Activated CD4-positive, alpha-beta T cell treated with anti-CD3 and anti-CD28 coated beads for 4 hours (primary cell): ENCODE data around the gene SAXO1.

Experiments used
- DNase-seq, 2 donors: peaks; one replicate each; pipeline ENCODE4 v3.0.0-alpha.2; 2020

Gene SAXO1

GRCh38 chr9:18907927-18908625, 124.9 kb downstream of the SAXO1 start:
- DNase-seq = no peak

- DNase-seq = no peak
These were observed 126.2 kb downstream of the SAXO1 start for GRCh38 chr9:18906656-18907395.

DNA sequence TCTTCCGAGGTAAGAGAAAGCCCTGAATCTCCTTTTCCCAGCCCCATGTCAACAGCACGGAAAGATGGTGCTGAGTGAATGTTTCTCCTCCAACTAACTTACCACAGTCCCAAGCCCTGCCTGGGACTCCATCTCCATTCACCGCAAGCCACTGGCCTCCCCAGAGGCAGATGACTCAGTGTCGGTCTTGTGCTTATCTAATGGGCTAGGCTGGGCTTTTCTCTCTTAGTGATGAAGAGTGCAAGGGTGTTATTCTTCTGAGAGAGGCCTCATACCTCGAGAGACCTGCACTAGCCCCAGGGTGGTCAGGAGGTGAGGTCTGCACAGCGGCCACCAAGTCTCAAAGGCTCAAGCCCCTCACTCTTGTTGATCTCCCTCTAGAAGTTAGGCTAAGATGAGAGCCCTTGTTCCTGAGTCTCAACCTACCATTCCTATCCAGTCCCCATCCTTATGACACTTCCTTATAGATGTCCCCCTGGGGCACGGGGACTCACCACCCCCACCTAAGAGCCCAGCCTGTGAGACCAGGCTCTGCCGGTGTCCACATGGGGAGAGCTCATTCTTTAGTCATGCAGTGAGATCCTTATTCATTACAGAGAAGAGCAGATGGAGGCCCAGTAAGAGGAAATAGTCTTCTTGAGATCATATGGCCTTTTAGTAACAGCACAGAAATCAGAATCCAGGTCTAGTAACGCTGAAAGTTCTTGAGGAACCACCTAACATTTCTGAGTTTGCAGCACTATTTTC, 127.0 kb downstream of the SAXO1 start:
- no peak for DNase-seq

- no peak for DNase-seq
These were observed 127.8 kb downstream of the SAXO1 start for GRCh38 chr9:18905028-18905882.

DNA sequence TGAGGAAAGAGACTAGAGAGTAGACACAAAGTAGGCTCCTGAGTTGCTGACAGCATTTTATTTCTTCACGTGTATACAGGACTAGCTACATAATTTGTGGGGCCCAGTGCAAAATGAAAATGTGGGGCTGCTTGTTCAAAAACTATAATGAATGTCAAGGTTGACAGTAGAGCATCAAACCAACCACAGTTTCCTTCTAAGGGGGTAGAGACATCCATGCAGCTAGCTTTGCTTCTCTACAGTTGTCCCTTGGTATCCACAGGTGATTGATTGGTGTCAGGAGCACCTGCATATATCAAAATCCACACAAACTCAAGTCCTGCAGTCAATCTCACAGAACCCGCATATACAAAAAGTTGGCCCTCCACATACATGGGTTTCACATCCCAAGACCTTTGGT, 129.6 kb downstream of the SAXO1 start:
- no peak for DNase-seq

- DNase-seq = no peak
These were observed 136.4 kb downstream of the SAXO1 start for GRCh38 chr9:18896531-18897179.

GRCh38 chr9:18896004-18896403, 137.0 kb downstream of the SAXO1 start:
- DNase-seq = no peak

DNA sequence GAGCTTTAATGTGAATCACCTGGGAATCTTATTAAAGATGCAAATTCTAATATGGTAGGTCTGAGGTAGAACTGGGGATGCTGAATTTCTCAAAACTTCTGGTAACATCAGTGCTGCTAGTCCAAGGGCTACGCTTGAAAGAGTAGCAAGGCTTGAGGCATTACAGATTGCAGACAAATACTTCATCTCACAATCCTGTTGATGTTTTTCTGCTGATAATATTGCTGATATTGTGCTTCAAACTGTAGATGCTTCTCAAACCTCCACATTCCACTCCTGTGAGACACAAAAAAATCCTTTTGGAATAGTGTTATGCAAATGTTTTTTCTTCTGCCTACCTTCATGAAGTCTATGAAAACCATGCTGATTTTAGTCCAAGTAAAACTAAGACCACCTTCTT, 139.5 kb downstream of the SAXO1 start:
- DNase-seq = no peak

- no peak for DNase-seq
These were observed 140.0 kb downstream of the SAXO1 start for GRCh38 chr9:18893046-18893445.

- no peak for DNase-seq
These were observed 140.9 kb downstream of the SAXO1 start for GRCh38 chr9:18891946-18892670.

- no peak for DNase-seq
These were observed 142.6 kb downstream of the SAXO1 start for GRCh38 chr9:18890372-18890771.

GRCh38 chr9:18889550-18889949, 143.5 kb downstream of the SAXO1 start:
- no peak for DNase-seq

DNA sequence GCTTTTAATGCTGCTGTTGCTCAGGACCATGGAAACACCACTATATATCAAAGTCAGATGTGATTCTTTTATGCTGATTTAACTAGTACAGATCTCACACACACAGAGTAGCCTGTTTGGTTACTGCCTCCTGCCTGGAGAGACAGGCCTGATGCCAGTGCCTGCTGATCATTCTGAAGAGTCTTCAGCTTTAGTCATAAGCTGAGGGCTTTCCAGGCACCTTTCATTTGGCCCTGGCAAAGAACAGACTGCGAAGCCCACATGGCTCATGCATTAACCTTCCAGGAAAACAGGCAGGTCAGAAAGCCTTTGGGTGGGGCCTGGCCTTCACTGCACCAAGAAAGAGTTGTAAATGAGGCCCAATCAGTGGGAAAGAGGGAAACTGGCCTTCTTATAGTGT, 144.7 kb downstream of the SAXO1 start:
- DNase-seq = no peak

DNA sequence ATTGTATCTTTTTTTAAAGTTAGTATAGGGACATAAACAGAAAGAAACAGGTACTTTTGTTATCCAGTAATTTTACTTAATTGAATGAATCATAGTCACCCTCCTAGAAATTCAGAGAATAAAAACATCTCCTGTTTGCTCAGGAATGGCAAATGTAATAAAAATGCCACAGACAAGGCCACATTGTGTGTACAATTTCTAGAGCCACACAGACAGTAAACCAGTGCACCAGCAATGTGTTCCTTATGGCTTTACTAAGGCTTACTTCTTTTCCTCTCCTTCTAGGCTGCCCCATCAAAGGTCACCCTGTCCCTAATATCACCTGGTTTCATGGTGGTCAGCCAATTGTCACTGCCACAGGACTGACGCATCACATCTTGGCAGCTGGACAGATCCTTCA, 145.5 kb downstream of the SAXO1 start:
- DNase-seq = no peak

DNA sequence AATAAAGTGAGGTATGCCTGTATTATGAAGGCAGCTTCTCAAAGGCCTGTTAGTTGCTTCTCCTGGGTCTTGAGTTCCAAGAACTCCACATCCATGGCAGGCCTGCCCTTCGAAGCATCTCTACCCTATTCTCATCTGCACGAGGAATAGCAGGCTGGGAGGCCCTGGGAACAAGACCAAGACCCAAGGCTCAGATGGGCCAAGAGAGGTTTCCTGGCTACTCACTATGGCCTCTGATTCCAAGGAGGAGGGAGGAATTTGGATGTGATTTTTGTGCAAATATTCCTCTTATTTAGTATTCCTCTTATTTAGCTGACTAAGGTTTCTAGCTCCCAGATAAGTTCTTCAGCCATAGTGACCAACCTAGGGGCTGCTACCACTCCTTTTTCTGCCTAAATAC, 151.3 kb downstream of the SAXO1 start:
- DNase-seq = no peak

DNA sequence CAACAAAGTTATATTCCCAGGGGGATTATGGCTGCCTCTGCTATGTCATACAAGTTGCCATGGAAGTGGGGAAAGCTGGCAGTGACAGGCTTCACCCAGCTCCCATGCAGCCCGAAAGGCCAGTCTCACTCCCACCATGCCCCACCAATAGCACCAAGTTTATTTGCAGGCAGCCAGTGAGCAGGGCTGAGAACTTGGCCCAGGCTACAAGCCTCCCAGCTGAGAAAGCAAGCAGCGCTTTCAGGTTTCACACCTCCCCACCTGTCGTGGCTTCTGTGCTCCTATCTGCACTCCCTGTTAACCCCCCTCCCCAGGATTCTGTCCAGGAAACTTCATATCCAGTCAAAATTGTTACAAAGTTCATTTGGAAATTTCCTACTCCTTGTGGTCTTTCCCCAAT, 155.0 kb downstream of the SAXO1 start:
- no peak for DNase-seq
